C4-2B (cell line): ENCODE results near the gene NTRK2.

Experiments used
- ZFX ChIP-seq: fragments of 450-650 bp; IDR thresholded peaks from 2 replicates; pipeline ENCODE4 v1.6.1; 2017
- TF ChIP-seq, protein P1 (sequence below): fragments of 450-650 bp; conservative IDR thresholded peaks from 2 replicates; pipeline ENCODE4 v1.5.1; 2017; ENCODE audit warnings: mild to moderate bottlenecking

DNA sequence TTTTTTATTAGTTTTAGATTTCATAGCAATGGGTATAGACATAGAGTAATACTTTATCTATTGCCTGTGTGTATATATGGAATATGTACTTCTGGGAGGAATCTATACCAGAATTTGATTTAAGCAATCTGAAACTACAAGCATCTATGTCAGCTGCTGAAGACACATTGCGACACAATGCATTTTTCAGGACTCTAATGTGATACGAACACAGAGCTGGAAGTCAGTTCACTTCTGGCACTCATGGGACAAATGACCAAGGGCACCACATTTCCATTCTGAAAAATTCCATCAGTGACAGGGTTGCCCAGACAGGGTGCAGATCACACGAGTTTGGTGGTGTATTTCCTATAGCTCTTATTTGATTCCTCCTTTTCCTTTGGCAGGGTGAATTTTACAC is 259.5 kb downstream of the NTRK2 start:
- TF ChIP-seq, protein P1, sequence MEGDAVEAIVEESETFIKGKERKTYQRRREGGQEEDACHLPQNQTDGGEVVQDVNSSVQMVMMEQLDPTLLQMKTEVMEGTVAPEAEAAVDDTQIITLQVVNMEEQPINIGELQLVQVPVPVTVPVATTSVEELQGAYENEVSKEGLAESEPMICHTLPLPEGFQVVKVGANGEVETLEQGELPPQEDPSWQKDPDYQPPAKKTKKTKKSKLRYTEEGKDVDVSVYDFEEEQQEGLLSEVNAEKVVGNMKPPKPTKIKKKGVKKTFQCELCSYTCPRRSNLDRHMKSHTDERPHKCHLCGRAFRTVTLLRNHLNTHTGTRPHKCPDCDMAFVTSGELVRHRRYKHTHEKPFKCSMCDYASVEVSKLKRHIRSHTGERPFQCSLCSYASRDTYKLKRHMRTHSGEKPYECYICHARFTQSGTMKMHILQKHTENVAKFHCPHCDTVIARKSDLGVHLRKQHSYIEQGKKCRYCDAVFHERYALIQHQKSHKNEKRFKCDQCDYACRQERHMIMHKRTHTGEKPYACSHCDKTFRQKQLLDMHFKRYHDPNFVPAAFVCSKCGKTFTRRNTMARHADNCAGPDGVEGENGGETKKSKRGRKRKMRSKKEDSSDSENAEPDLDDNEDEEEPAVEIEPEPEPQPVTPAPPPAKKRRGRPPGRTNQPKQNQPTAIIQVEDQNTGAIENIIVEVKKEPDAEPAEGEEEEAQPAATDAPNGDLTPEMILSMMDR = no peak
- TF ChIP-seq ZFX = no peak
